Endothelial cell of umbilical vein (primary cell): Measurements from ENCODE around the gene TNFRSF1B. TPM values are rescaled to one million over a fixed set of nuclear protein-coding genes. Genes with fewer than 3 reads are reported as not detected.

Source experiments
- BruUV-seq: library from RNA; stranded (reverse); fragments of 400-500 nt; replicated peaks from 2 replicates; lab custom pipeline; 2021; lab: Mats Ljungman, UMichigan
- CTCF ChIA-PET: fragments of 300-600, 350-600 bp; sonication (Branson Sonifier 250); formaldehyde crosslinking; loops from one replicate; lab custom pipeline; 2021; ENCODE audit warnings: antibody characterized with exemption, inconsistent platforms; lab: Charles Lee
- POLR2A ChIA-PET: fragments of 300-600, 350-600 bp; sonication (Branson Sonifier 250); formaldehyde crosslinking; loops from one replicate; lab custom pipeline; 2021; ENCODE audit warnings: antibody characterized with exemption, inconsistent platforms; lab: Charles Lee
- DNase-seq: peaks from one replicate; pipeline ENCODE4 v3.0.0-alpha.2; 2011; ENCODE audit warnings: low read depth, low spot score
- FAIRE-seq: peaks from 2 replicates; lab custom pipeline; 2011; peaks lifted over from hg19 to GRCh38; lab: Jason Lieb, UNC
- H2AFZ ChIP-seq: 2 replicates; pipeline ENCODE4 v1.6.0; 2012; ENCODE audit warnings: low read depth, low read length, control low read depth, inconsistent platforms
- H3K27ac ChIP-seq: 2 replicates; pipeline ENCODE4 v1.5.1; 2011; ENCODE audit warnings: low read depth, mild to moderate bottlenecking, control low read depth, low read length, moderate library complexity; ENCODE audit not compliant: insufficient read depth
- H3K27me3 ChIP-seq, 2 experiments: 2 replicates each; pipeline versions ENCODE4 v1.6.0 to v1.6.1; 2011; ENCODE audit warnings: low read length in 2 of 2, mixed read lengths in 1 of 2; ENCODE audit not compliant: control insufficient read depth in 2 of 2, insufficient read depth in 2 of 2
- H3K36me3 ChIP-seq, 2 experiments: 2 replicates in 1 of 2; 3 replicates in 1 of 2; pipeline ENCODE4 v1.5.1; 2011; ENCODE audit warnings: low read length in 2 of 2, mild to moderate bottlenecking in 1 of 2, moderate library complexity in 1 of 2; ENCODE audit not compliant: control insufficient read depth in 2 of 2, insufficient read depth in 2 of 2; ENCODE audit errors: extremely low read depth in 1 of 2
- H3K4me1 ChIP-seq: 3 replicates; pipeline ENCODE4 v1.5.1; 2011; ENCODE audit warnings: mild to moderate bottlenecking, low read length; ENCODE audit not compliant: control insufficient read depth, insufficient read depth; ENCODE audit errors: extremely low read depth
- H3K4me2 ChIP-seq: 2 replicates; pipeline ENCODE4 v1.6.1; 2011; ENCODE audit warnings: low read length, control low read depth, mixed read lengths; ENCODE audit not compliant: insufficient read depth
- H3K4me3 ChIP-seq, 3 experiments: fragments of 200-600 bp in 1 of 3; sonication (generic), shearing (Covaris generic) in 1 of 3; replicated peaks in 1 of 3; 2 replicates each; pipeline ENCODE4 v1.5.1; 2011 to 2016; ENCODE audit warnings: control low read depth in 3 of 3, low read length in 3 of 3, mild to moderate bottlenecking in 2 of 3, inconsistent platforms in 1 of 3, low read depth in 1 of 3, moderate library complexity in 1 of 3; ENCODE audit not compliant: insufficient read depth in 1 of 3
- H3K79me2 ChIP-seq: 2 replicates; pipeline ENCODE4 v1.6.0; 2012; ENCODE audit warnings: low read length, inconsistent platforms; ENCODE audit not compliant: control insufficient read depth, insufficient read depth
- H3K9ac ChIP-seq: replicated peaks from 2 replicates; pipeline ENCODE3; 2011; ENCODE audit warnings: low read length, control low read depth; ENCODE audit not compliant: insufficient read depth; ENCODE audit errors: extremely low read depth
- H3K9me1 ChIP-seq: replicated peaks from 3 replicates; pipeline ENCODE4 v1.6.0; 2011; ENCODE audit warnings: mild to moderate bottlenecking, low read length; ENCODE audit not compliant: control insufficient read depth, insufficient read depth; ENCODE audit errors: extremely low read depth
- H3K9me3 ChIP-seq: replicated peaks from 2 replicates; pipeline ENCODE4 v1.5.1; 2012; ENCODE audit warnings: low read length, inconsistent platforms; ENCODE audit not compliant: control insufficient read depth, insufficient read depth
- H4K20me1 ChIP-seq: replicated peaks from 2 replicates; pipeline ENCODE3; 2011; ENCODE audit warnings: mild to moderate bottlenecking, low read length; ENCODE audit not compliant: control insufficient read depth, insufficient read depth; ENCODE audit errors: extremely low read depth
- CTCF ChIP-seq, 2 donors: IDR thresholded peaks; 1 replicate in 1 of 2; 2 replicates in 1 of 2; pipeline ENCODE4 v1.5.1; 2011; ENCODE audit warnings: low read length in 2 of 2, mild to moderate bottlenecking in 2 of 2, moderate library complexity in 2 of 2, control low read depth in 1 of 2, inconsistent platforms in 1 of 2, low read depth in 1 of 2; ENCODE audit not compliant: insufficient read depth in 1 of 2; ENCODE audit errors: extremely low read depth in 1 of 2
- EZH2 ChIP-seq: IDR thresholded peaks from 2 replicates; pipeline ENCODE4 v1.6.1; 2012; ENCODE audit warnings: borderline replicate concordance, low read depth, mild to moderate bottlenecking, moderate library complexity, low read length, inconsistent platforms; ENCODE audit not compliant: severe bottlenecking
- FOS ChIP-seq: IDR thresholded peaks from 2 replicates; pipeline ENCODE4 v1.6.1; 2011; ENCODE audit warnings: mild to moderate bottlenecking, low read length, moderate library complexity, borderline replicate concordance; ENCODE audit not compliant: insufficient read depth
- MYC ChIP-seq: IDR thresholded peaks from one replicate; pipeline ENCODE4 v1.6.1; 2011; ENCODE audit warnings: mild to moderate bottlenecking, low read depth, low read length
- POLR2AphosphoS5 ChIP-seq: IDR thresholded peaks from 2 replicates; pipeline ENCODE4 v1.6.1; 2012; ENCODE audit warnings: low read depth, mild to moderate bottlenecking, control low read depth, low read length, moderate library complexity; ENCODE audit not compliant: insufficient read depth
- dilution Hi-C: fragments of 300-500 bp; cut with MboI; formaldehyde crosslinking; loops from one replicate; pipeline ENCODE4 v1.15.0; 2019; ENCODE audit warnings: low sequenced_read_pairs; ENCODE audit not compliant: extremely low pct_ligation_motif_present
- intact Hi-C: fragments of 100-400 bp; cut with micrococcal nuclease; formaldehyde crosslinking; loops from one replicate; pipeline ENCODE4 v1.10.0; 2022
- polyA plus RNA-seq, 4 experiments: library from polyadenylated mRNA; depleted of rRNA in 3 of 4; stranded (reverse) in 3 of 4; unstranded in 1 of 4; fragments of >200 nt; gene quantifications; 2 replicates each; pipeline versions ENCODE4 v1.2.1 to v1.2.3, GENCODE V29; 2011 to 2012; ENCODE audit warnings: missing spikeins in 1 of 4
- total RNA-seq: library from RNA; stranded (reverse); gene quantifications from 2 replicates; pipeline ENCODE4 v1.2.3, GENCODE V29; 2021

The TNFRSF1B gene
- total and polyA plus RNA-seq, 2 donors (not counting 3 experiments of a cell fraction or from before 2014, with no cell fraction given): 53.6 to 65.9 TPM

GRCh38 chr1:12140515-12141162, 26.2 kb upstream of the TNFRSF1B start:
- DNase-seq (no peak), FAIRE-seq (no peak)
- Histone ChIP-seq H3K4me3 (no peak overlapping the region), H3K9me3 (no peaks in the 10 kb centered on the region), H4K20me1 (no peaks in the 10 kb centered on the region), H3K27ac (no peak overlapping the region), H3K9me1 (no peaks in the 10 kb centered on the region), H3K79me2 (no peaks in the 10 kb centered on the region), H2AFZ (no peak overlapping the region), H3K4me1 (peaks cover 9% of the 10 kb centered on the region), H3K9ac (no peak overlapping the region), H3K4me2 (no peak overlapping the region), H3K36me3 (no peaks in the 10 kb centered on the region), H3K27me3 (no peaks in the 10 kb centered on the region)
- dilution Hi-C loops: no loop called here
- POLR2A ChIA-PET: interaction anchor here (0.7 kb wide), 1 partner anchor 22 kb away, joined by 4 read pairs; no protein-coding TSS in a partner anchor
- CTCF ChIA-PET: interaction anchor here (7.2 kb wide), 1 partner anchor 15 kb away, joined by 48 read pairs; no protein-coding TSS in a partner anchor
- BruUV-seq: no TSS peak
- intact Hi-C loops: no loop called here
- TF ChIP-seq EZH2: no peak
- no peak for TF ChIP-seq POLR2AphosphoS5
- no peak for TF ChIP-seq MYC
- TF ChIP-seq CTCF (IDR thresholded peaks at IDR 0.05; ENCODE audit: extremely low read depth in 1 of 2, insufficient read depth in 1 of 2, low read depth in 1 of 2, low read length in 2 of 2): no peak
- no peak for TF ChIP-seq FOS
